T-cell (primary cell): ENCODE measurements around the gene CHD2. TPM values are rescaled to one million over a fixed set of nuclear protein-coding genes. Genes with fewer than 3 reads are reported as not detected.
A peak's percentile ranks its signal among the peaks of the same experiment; 100 is the strongest.

Experiments
- ATAC-seq, 4 experiments: fragments of 200-7000 bp in 3 of 4; fragments of 150-1000 bp in 1 of 4; cut with Tn5 transposase; replicated peaks in 1 of 4; 1 replicate in 3 of 4; 2 replicates in 1 of 4; pipeline ENCODE4 v1.10.0; 2021; ENCODE audit warnings: moderate library complexity in 3 of 4, mild to moderate bottlenecking in 2 of 4, moderate number of reproducible peaks in 1 of 4
- CTCF ChIA-PET, 2 donors: fragments of 300-600 bp; sonication (Branson Sonifier 250); formaldehyde crosslinking; loops; one replicate each; lab custom pipeline; 2022; ENCODE audit warnings: antibody characterized with exemption in 2 of 2; lab: Charles Lee
- POLR2A ChIA-PET, 2 donors: fragments of 300-600 bp; sonication (Branson Sonifier 250); formaldehyde crosslinking; loops; one replicate each; lab custom pipeline; 2022; ENCODE audit warnings: antibody characterized with exemption in 2 of 2; lab: Charles Lee
- DNase-seq, 35 experiments: peaks; one replicate each; pipeline versions ENCODE4 v3.0.0 to v3.0.0-alpha.2; 2013 to 2023
- H3K27ac ChIP-seq: one replicate; pipeline ENCODE4 v1.5.1; 2013; ENCODE audit warnings: low read length
- H3K27me3 ChIP-seq, 2 experiments: replicated peaks in 1 of 2; 1 replicate in 1 of 2; 2 replicates in 1 of 2; pipeline versions ENCODE4 v1.6.1 to v1.7.0; 2013; ENCODE audit warnings: low read length in 1 of 2, mixed read lengths in 1 of 2; ENCODE audit not compliant: control insufficient read depth in 2 of 2, insufficient read depth in 2 of 2; ENCODE audit errors: extremely low read depth in 1 of 2
- H3K36me3 ChIP-seq, 2 donors: 1 replicate in 1 of 2; 2 replicates in 1 of 2; pipeline versions ENCODE4 v1.6.1 to v1.7.0; 2013; ENCODE audit warnings: low read length in 1 of 2; ENCODE audit not compliant: control insufficient read depth in 2 of 2, insufficient read depth in 1 of 2; ENCODE audit errors: extremely low read depth in 1 of 2
- H3K4me1 ChIP-seq, 2 experiments: 1 replicate in 1 of 2; 2 replicates in 1 of 2; pipeline versions ENCODE4 v1.6.1 to v1.7.0; 2013; ENCODE audit warnings: low read length in 2 of 2, mixed read lengths in 1 of 2; ENCODE audit not compliant: insufficient read depth in 2 of 2, control insufficient read depth in 1 of 2; ENCODE audit errors: extremely low read depth in 1 of 2
- H3K4me3 ChIP-seq, 2 donors: 1 replicate in 1 of 2; 2 replicates in 1 of 2; pipeline versions ENCODE4 v1.5.1 to v1.7.0; 2013; ENCODE audit warnings: mild to moderate bottlenecking in 2 of 2, low read length in 1 of 2, moderate library complexity in 1 of 2; ENCODE audit not compliant: control insufficient read depth in 1 of 2; ENCODE audit errors: extremely low read depth in 1 of 2
- H3K9me3 ChIP-seq: 2 replicates; pipeline ENCODE4 v1.7.0; 2013
- H3K27ac Mint-ChIP-seq, 2 donors: one replicate each; pipeline ENCODE4 v1.8.0; 2020 to 2021; ENCODE audit warnings: mild to moderate bottlenecking in 2 of 2, mixed read lengths in 2 of 2
- H3K27me3 Mint-ChIP-seq, 2 donors: one replicate each; pipeline ENCODE4 v1.8.0; 2021 to 2022; ENCODE audit warnings: mixed read lengths in 2 of 2
- H3K36me3 Mint-ChIP-seq: one replicate; pipeline ENCODE4 v1.8.0; 2021; ENCODE audit warnings: mixed read lengths
- H3K4me1 Mint-ChIP-seq, 3 donors: one replicate each; pipeline ENCODE4 v1.8.0; 2020 to 2022; ENCODE audit warnings: mixed read lengths in 3 of 3, mild to moderate bottlenecking in 1 of 3
- H3K4me3 Mint-ChIP-seq, 3 donors: one replicate each; pipeline ENCODE4 v1.8.0; 2020 to 2022; ENCODE audit warnings: mild to moderate bottlenecking in 3 of 3, mixed read lengths in 3 of 3, moderate library complexity in 3 of 3
- H3K9me3 Mint-ChIP-seq, 3 donors: one replicate each; pipeline ENCODE4 v1.8.0; 2020 to 2022; ENCODE audit warnings: mixed read lengths in 3 of 3
- WGBS: methylation state at CpG from one replicate; pipeline ENCODE4 v1.1.5; 2013; ENCODE audit warnings: missing lambda C conversion rate; ENCODE audit not compliant: insufficient coverage; 5-methylcytosine and 5-hydroxymethylcytosine counted together
- total RNA-seq, 35 experiments: library from RNA in 6 of 35; stranded (reverse) in 6 of 35; fragments of 120-200 nt in 1 of 35; gene quantifications; one replicate each; pipeline versions ENCODE4 v1.2.1 to v1.2.4 and lab custom pipeline; 2013 to 2026

Gene CHD2
- total RNA-seq, 5 donors from 2014 or later (not counting 1 experiment from before 2014, with no cell fraction given): 231 to 506 (median 266) TPM

- ChIA-PET POLR2A (no interaction called here), CTCF (interaction anchor here (1.0 to 1.1 kb wide), 2 partner anchors 17 to 18 kb away, joined by 3 to 4 read pairs; no protein-coding TSS in a partner anchor)
- WGBS: 42% methylated on average over 14 of the region's 18 CpGs
- Histone ChIP-seq H3K4me1 (peaks cover 7 to 51% of the 10 kb centered on the region in 2 experiments), H3K27ac (peak overlapping the region; percentile 41), H3K4me3 (no peak overlapping the region), H3K9me3 (no peaks in the 10 kb centered on the region), H3K27me3 (peaks cover 0 to 6% of the 10 kb centered on the region in 2 experiments), H3K36me3 (no peaks in the 10 kb centered on the region)
- peaks cover 7% of the 10 kb centered on the region for H3K36me3 Mint-ChIP-seq
- H3K9me3 Mint-ChIP-seq: peaks cover 6 to 8% (median 7%) of the 10 kb centered on the region in 3 donors
- peaks cover 0 to 4% of the 10 kb centered on the region in 2 donors for H3K27me3 Mint-ChIP-seq
- peak in 34 of 35 experiments; percentile 25 to 75 (median 52) for DNase-seq
- peak overlapping the region; percentile 87 to 88 for H3K27ac Mint-ChIP-seq
- peaks cover 23 to 45% (median 28%) of the 10 kb centered on the region in 3 donors for H3K4me1 Mint-ChIP-seq
- ATAC-seq: peak; percentile 54 to 84 (median 82)
- peak overlapping the region in 1 of 3 donors; percentile 69 for H3K4me3 Mint-ChIP-seq
Observed at GRCh38 chr15:93047621-93048425, 147.7 kb downstream of the CHD2 start.

- H3K9me3 Mint-ChIP-seq: peaks cover 6 to 8% (median 7%) of the 10 kb centered on the region in 3 donors
- Histone ChIP-seq H3K4me3 (no peak overlapping the region), H3K27ac (no peak overlapping the region), H3K27me3 (peaks cover 0 to 9% of the 10 kb centered on the region in 2 experiments), H3K9me3 (no peaks in the 10 kb centered on the region), H3K4me1 (peaks cover 7 to 51% of the 10 kb centered on the region in 2 experiments), H3K36me3 (no peaks in the 10 kb centered on the region)
- H3K36me3 Mint-ChIP-seq: peaks cover 7% of the 10 kb centered on the region
- DNase-seq (no peak), ATAC-seq (no peak)
- H3K27ac Mint-ChIP-seq: no peak overlapping the region
- ChIA-PET CTCF (no interaction called here), POLR2A (no interaction called here)
- peaks cover 23 to 45% (median 28%) of the 10 kb centered on the region in 3 donors for H3K4me1 Mint-ChIP-seq
- 92% methylated on average over 12 of the region's 14 CpGs for WGBS
- peak overlapping the region in 1 of 3 donors; percentile 69 for H3K4me3 Mint-ChIP-seq
- peaks cover 0 to 4% of the 10 kb centered on the region in 2 donors for H3K27me3 Mint-ChIP-seq
Observed at GRCh38 chr15:93048426-93048721, 148.2 kb downstream of the CHD2 start.

GRCh38 chr15:93048759-93049161, 148.6 kb downstream of the CHD2 start:
- peaks cover 7% of the 10 kb centered on the region for H3K36me3 Mint-ChIP-seq
- H3K27ac Mint-ChIP-seq: no peak overlapping the region
- ATAC-seq (peak in 1 of 4 experiments; percentile 34), DNase-seq (peak in 3 of 35 experiments; percentile 18 to 33 (median 20))
- peaks cover 0 to 4% of the 10 kb centered on the region in 2 donors for H3K27me3 Mint-ChIP-seq
- CTCF ChIA-PET: no interaction called here
- WGBS: 49% methylated on average over 12 of the region's 16 CpGs
- H3K36me3 ChIP-seq: no peaks in the 10 kb centered on the region
- peaks cover 6 to 8% (median 7%) of the 10 kb centered on the region in 3 donors for H3K9me3 Mint-ChIP-seq
- no peak overlapping the region for H3K4me3 ChIP-seq
- no peak overlapping the region for H3K27ac ChIP-seq
- H3K9me3 ChIP-seq: no peaks in the 10 kb centered on the region
- peaks cover 23 to 45% (median 28%) of the 10 kb centered on the region in 3 donors for H3K4me1 Mint-ChIP-seq
- H3K27me3 ChIP-seq: peaks cover 0 to 9% of the 10 kb centered on the region in 2 experiments
- POLR2A ChIA-PET: no interaction called here
- peaks cover 7 to 51% of the 10 kb centered on the region in 2 experiments for H3K4me1 ChIP-seq
- H3K4me3 Mint-ChIP-seq: peak overlapping the region in 1 of 3 donors; percentile 51

- Histone ChIP-seq H3K9me3 (no peaks in the 10 kb centered on the region), H3K4me1 (peaks cover 7 to 51% of the 10 kb centered on the region in 2 experiments), H3K27ac (no peak overlapping the region), H3K27me3 (peaks cover 0 to 9% of the 10 kb centered on the region in 2 experiments), H3K4me3 (no peak overlapping the region), H3K36me3 (no peaks in the 10 kb centered on the region)
- Mint-ChIP-seq H3K4me1 (peaks cover 23 to 45% (median 28%) of the 10 kb centered on the region in 3 donors), H3K27ac (peak overlapping the region; percentile 9 to 19), H3K4me3 (peak overlapping the region in 1 of 3 donors; percentile 51), H3K36me3 (peaks cover 7% of the 10 kb centered on the region), H3K9me3 (peaks cover 6 to 8% (median 7%) of the 10 kb centered on the region in 3 donors), H3K27me3 (peaks cover 0 to 4% of the 10 kb centered on the region in 2 donors)
- DNase-seq: no peak
- 68% methylated on average over 8 of the region's 8 CpGs for WGBS
- POLR2A ChIA-PET: no interaction called here
- CTCF ChIA-PET: no interaction called here
- ATAC-seq: no peak
Observed at GRCh38 chr15:93049233-93049632, 149.1 kb downstream of the CHD2 start.

- Mint-ChIP-seq H3K4me1 (peaks cover 23 to 45% (median 28%) of the 10 kb centered on the region in 3 donors), H3K9me3 (peaks cover 6 to 8% (median 7%) of the 10 kb centered on the region in 3 donors), H3K36me3 (peaks cover 7% of the 10 kb centered on the region), H3K4me3 (no peak overlapping the region), H3K27ac (peak overlapping the region; percentile 11 to 27), H3K27me3 (peaks cover 0 to 4% of the 10 kb centered on the region in 2 donors)
- no peak overlapping the region for H3K27ac ChIP-seq
- ATAC-seq (peak in 2 of 4 experiments; percentile 21 to 54), DNase-seq (peak in 11 of 35 experiments; percentile 5 to 61 (median 21))
- H3K4me1 ChIP-seq: peaks cover 7 to 51% of the 10 kb centered on the region in 2 experiments
- 82% methylated on average over 14 of the region's 15 CpGs for WGBS
- peaks cover 0 to 9% of the 10 kb centered on the region in 2 experiments for H3K27me3 ChIP-seq
- no peaks in the 10 kb centered on the region for H3K9me3 ChIP-seq
- ChIA-PET POLR2A (interaction anchor here in 1 of 2 donors (0.7 kb wide), 1 partner anchor 168 kb away, joined by 3 read pairs; no protein-coding TSS in a partner anchor), CTCF (interaction anchor here in 1 of 2 donors (0.9 kb wide), 1 partner anchor 14 kb away, joined by 3 read pairs; no protein-coding TSS in a partner anchor)
- no peak overlapping the region for H3K4me3 ChIP-seq
- H3K36me3 ChIP-seq: no peaks in the 10 kb centered on the region
Observed at GRCh38 chr15:93049914-93050578, 149.9 kb downstream of the CHD2 start.

- 97% methylated on average over 12 of the region's 13 CpGs for WGBS
- peaks cover 7% of the 10 kb centered on the region for H3K36me3 Mint-ChIP-seq
- H3K27ac Mint-ChIP-seq: no peak overlapping the region
- Histone ChIP-seq H3K4me1 (peaks cover 7 to 51% of the 10 kb centered on the region in 2 experiments), H3K9me3 (no peaks in the 10 kb centered on the region), H3K4me3 (no peak overlapping the region), H3K27me3 (peaks cover 0 to 13% of the 10 kb centered on the region in 2 experiments), H3K27ac (no peak overlapping the region), H3K36me3 (no peaks in the 10 kb centered on the region)
- peaks cover 23 to 45% (median 28%) of the 10 kb centered on the region in 3 donors for H3K4me1 Mint-ChIP-seq
- ATAC-seq: no peak
- H3K27me3 Mint-ChIP-seq: peaks cover 0 to 4% of the 10 kb centered on the region in 2 donors
- no peak overlapping the region for H3K4me3 Mint-ChIP-seq
- peaks cover 6 to 8% (median 7%) of the 10 kb centered on the region in 3 donors for H3K9me3 Mint-ChIP-seq
- POLR2A ChIA-PET: interaction anchor here in 1 of 2 donors (0.7 kb wide), 1 partner anchor 168 kb away, joined by 3 read pairs; no protein-coding TSS in a partner anchor
- CTCF ChIA-PET: interaction anchor here in 1 of 2 donors (0.9 kb wide), 1 partner anchor 15 kb away, joined by 3 read pairs; no protein-coding TSS in a partner anchor
- no peak for DNase-seq
Observed at GRCh38 chr15:93050648-93051047, 150.5 kb downstream of the CHD2 start.
